Keratinocyte (primary cell): ENCODE results near the gene DOK6.

Experiments
- EZH2 ChIP-seq: IDR thresholded peaks from one replicate; pipeline ENCODE4 v1.6.1; 2012; ENCODE audit warnings: inconsistent platforms, mild to moderate bottlenecking, low read length, moderate library complexity
- TF ChIP-seq, protein P1 (sequence below), 3 experiments: IDR thresholded peaks in 1 of 3; conservative IDR thresholded peaks in 1 of 3; optimal IDR thresholded peaks in 1 of 3; 2 replicates in 2 of 3; 3 replicates in 1 of 3; pipeline versions ENCODE3 to v1.5.1; 2011; ENCODE audit warnings: low read length in 3 of 3, mild to moderate bottlenecking in 3 of 3, moderate library complexity in 2 of 3, control low read depth in 1 of 3, inconsistent platforms in 1 of 3; ENCODE audit not compliant: insufficient read depth in 2 of 3; ENCODE audit errors: extremely low read depth in 1 of 3

DNA sequence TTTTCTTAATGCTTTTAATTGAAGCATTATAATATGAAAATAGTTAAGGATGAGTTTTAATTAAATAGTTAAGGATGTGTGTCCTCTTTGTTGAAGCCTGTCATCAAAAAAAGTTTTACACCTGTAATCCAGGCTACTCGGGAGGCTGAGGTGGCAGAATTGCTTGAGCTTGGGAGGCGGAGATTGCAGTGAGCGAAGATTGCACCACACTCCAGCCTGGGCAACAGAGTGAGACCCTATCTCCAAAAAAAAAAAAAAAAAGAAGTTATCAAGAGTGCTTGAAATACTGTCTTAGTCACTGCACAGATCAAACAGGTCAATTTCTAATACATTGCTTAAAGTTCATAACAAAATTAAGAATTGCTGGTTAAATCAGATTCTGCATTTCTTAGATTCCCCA lies 353.4 kb downstream of the DOK6 start:
- TF ChIP-seq, protein P1, sequence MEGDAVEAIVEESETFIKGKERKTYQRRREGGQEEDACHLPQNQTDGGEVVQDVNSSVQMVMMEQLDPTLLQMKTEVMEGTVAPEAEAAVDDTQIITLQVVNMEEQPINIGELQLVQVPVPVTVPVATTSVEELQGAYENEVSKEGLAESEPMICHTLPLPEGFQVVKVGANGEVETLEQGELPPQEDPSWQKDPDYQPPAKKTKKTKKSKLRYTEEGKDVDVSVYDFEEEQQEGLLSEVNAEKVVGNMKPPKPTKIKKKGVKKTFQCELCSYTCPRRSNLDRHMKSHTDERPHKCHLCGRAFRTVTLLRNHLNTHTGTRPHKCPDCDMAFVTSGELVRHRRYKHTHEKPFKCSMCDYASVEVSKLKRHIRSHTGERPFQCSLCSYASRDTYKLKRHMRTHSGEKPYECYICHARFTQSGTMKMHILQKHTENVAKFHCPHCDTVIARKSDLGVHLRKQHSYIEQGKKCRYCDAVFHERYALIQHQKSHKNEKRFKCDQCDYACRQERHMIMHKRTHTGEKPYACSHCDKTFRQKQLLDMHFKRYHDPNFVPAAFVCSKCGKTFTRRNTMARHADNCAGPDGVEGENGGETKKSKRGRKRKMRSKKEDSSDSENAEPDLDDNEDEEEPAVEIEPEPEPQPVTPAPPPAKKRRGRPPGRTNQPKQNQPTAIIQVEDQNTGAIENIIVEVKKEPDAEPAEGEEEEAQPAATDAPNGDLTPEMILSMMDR (optimal IDR thresholded peaks at IDR 0.05 in 1 of 3, IDR thresholded peaks at IDR 0.05 in 1 of 3, conservative IDR thresholded peaks at IDR 0.05 in 1 of 3; ENCODE audit: extremely low read depth in 1 of 3, insufficient read depth in 2 of 3, low read length in 3 of 3): no peak
- TF ChIP-seq EZH2: no peak
